Measurements from ENCODE around the gene RTCB. TPM values are rescaled to one million over a fixed set of nuclear protein-coding genes. Genes with fewer than 3 reads are reported as not detected.

The RTCB gene
- 68.3 TPM for polyA plus RNA-seq (2013, experiment 1 of 2; ENCODE audit: insufficient read length)
- polyA plus RNA-seq (2013, experiment 2 of 2; ENCODE audit: insufficient read length) = 68.4 TPM

DNA sequence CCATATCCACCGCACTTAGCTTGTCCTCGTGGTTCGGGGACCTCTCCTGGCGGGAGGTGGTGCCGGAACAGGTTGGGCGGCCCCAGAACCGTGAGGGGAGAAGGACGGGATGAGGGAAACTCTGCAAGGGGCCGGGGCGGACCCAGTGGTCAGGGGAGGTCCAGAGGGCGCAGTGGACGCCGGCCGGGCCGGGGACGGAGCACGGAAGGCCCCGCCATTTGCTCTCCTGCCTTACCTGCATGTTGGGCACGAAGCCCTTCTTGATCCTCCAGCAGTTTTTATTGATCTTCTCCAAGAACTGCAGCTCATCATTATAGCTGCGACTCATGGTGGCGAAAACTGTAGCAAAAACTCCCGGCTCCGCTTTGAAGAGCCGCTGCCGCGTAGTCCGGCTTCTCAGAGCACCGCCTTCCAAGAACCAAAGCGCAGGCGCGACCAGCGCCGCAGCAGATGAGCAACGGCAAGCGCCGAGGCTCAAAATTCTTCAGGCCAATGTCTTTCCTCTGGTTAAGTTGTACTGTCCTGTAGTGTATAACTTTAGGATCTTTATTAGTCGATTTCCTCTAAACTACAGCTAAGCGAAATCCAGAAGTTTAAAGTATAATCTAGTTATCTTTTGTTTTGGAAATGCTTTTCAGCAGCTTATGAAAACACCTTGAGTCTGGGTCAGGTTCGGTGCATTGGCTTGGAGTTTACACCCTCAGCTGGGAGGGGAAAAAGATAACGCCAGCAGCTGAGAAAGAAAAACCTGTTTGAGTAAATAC is at the start of gene RTCB:
Gene RTCB, minus strand, starts transcription at position 419 of the 764 bp plus-strand sequence. Its CDS starts 91 bp downstream, at position 328.
- DNase-seq = peak; percentile 95

GRCh38 chr22:32457031-32457430 is 45.0 kb upstream of the RTCB start:
- DNase-seq = no peak

DNA sequence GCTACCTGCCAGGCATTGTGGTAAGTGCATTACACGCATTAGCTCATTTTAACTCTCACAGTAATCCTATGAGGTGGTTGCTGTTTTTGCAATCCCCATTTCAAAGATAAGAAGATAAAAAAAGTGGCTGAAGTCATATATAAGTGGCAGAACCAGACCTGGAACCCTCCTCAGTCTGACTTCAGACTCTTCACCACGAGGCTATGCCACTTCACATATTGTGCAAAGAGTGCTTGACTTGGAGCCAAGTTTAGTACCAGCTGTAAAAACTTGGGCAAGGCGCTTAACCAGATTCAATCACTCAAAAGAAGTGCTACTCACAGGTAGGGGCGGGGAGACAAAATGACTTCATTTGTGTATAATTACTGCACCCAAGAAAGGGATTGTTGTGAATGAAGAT is 36.9 kb upstream of the RTCB start:
- no peak for DNase-seq

DNA sequence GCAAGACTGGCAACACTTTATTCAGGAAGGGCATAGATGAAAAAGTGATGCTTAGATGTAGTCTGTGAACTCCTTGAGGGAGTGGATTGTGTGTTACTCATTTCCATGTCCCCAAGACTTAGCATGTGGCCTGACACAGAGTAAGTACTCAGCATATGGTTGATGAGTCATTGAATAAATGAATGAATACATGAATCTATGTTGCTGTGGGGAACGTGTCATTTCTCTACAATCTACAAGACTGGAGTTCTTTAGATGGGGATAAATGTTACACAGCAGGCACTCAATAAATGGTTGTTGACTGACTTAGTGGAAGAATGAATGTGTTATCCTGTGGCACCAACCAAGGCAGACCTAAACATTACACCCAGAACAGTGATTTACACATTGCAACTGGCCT is 34.3 kb upstream of the RTCB start:
- DNase-seq = no peak

GRCh38 chr22:32444068-32444467 is 32.0 kb upstream of the RTCB start:
- DNase-seq = no peak

DNA sequence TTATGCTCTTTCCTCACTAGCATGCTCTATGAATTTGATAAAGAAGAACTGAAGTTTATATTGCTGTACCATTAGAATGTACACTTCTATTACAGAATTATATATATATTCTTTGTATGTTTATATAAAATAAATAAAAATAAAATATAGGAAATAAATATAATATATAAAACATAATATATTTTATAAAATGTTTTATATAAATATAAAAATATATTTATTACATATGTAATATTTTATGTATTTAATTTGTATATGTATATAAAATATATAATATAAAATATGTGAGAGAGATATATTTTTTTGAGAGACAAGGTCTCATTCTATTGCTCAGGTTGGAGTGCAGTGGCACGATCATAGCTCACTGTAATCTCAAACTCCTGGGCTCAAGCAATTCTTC is 18.3 kb upstream of the RTCB start:
- no peak for DNase-seq

- no peak for DNase-seq
These were observed 14.8 kb upstream of the RTCB start for GRCh38 chr22:32426881-32427280.

- DNase-seq = no peak
These were observed 11.6 kb upstream of the RTCB start for GRCh38 chr22:32423664-32424063.

GRCh38 chr22:32422062-32422461 is 10.0 kb upstream of the RTCB start:
- DNase-seq = no peak

DNA sequence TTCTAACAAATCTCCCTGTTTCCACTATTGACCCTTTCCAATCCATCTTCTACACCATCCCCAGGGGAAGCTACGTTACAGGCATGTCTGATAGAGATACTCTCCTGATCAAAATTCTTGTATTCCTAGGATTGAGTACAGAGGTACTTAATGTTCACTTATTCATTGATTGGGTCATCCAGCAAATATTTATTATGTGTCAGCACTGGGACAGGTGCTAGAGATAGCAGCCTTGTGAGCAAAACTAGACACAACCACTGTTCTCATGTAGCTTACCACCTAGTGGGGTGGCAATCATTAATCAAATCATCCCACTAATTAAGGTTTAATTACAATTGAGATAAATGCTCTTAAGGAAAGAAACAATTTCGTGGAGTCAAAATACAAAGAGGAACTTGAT is 9.4 kb upstream of the RTCB start:
- no peak for DNase-seq

DNA sequence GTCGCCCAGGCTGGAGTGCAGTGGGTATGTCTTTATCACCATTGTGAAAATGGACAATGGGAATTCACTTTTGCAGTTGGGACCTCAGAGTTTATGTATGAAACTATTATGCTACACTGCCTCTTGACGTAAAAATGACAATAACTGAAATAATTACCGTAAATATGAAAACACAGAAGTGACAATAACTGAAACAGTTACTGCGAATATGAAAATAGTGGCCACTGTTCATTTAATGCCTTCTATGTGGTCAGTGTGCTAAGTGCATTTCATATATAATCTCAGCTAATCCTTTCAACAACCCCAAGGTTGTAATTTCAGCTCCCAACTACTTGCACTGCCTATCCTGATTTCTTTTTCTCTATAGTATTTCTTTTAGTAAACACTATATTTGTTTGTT is 5.9 kb upstream of the RTCB start:
- DNase-seq = no peak

DNA sequence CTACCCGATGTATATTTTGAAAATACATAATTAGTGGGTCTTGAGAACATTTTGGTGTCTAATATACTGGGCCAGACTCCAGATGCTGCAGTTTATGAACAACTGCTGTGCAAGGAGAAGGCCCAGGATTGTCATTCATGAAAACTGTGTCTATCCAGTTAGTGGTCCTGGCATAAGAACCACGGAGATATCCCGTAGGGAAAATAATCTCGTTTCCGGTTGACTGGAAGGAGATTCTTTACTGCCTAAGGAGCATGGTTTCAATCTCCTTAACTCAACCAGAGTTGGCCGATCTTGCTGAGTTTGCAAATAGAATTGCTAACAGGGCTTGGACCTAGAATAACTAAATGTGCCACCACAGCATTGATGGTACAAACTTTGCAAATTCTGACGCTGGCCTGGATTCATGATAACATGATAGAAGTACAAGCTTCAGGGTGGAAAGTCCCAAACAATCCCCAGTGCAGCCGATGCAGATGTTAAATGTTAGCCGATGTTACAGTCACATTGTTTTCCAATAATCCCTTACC is 4.6 kb upstream of the RTCB start:
- no peak for DNase-seq

- DNase-seq = no peak
These were observed 2.1 kb upstream of the RTCB start for GRCh38 chr22:32414191-32414590.

DNA sequence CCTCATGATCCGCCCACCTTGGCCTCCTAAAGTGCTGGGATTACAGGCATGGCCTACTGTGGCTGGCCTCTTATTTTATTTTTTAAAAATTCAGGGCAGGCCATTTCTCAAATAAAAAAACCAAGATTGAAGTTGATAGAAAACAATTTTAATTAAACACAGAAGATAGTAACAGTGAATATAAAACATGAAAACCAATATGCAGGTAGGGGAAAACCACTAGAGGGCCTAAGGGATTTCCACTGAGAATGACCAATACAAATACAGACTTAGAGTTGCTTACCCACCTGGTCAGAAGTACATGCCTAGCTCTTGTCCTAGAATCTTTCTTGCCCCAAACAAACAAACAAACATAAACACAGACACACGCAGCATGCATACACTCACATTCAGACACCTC is 1.7 kb upstream of the RTCB start:
- no peak for DNase-seq

GRCh38 chr22:32411402-32411801 is 645 bp downstream of the RTCB start:
- no peak for DNase-seq

DNA sequence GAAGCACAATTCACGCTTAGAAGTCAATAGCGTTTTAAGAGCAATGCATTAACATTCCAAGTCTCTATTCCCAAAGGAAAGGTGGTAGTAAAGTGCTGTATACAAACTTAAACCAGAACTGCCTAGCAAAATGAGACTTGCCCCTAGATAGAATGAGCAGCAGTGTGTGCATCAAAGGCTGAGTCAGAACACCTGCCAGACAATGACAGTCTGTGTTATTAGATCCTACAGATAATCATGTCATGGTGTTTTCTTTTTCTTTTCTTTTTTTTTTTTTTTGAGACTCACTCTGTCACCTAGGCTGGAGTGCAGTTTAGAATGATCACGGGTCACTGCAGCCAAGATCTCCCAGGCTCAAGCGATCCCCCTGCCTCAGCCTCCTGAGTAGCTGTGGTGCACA is 1.6 kb downstream of the RTCB start:
- no peak for DNase-seq

- DNase-seq = no peak
These were observed 2.1 kb downstream of the RTCB start for GRCh38 chr22:32409977-32410376.

DNA sequence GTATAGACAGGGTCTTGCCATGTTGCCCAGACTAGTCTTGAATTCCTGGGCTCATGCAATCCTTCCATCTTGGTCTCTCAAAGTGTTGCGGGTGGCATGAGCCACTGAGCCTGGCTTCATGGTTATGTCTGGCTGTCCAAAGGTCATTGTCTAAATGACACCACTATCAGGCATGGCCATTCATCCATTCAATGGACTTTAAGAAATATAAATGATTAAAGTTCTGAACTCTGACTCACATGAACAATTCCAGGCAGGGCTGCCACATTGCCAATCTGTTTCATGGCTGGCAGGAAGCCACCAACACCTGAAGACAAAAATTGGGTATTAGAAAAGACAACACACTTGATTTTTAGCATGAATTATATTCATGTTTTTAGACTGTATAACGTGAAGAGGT is 4.1 kb downstream of the RTCB start:
- DNase-seq = no peak

GRCh38 chr22:32407312-32407711 is 4.7 kb downstream of the RTCB start:
- DNase-seq = no peak

DNA sequence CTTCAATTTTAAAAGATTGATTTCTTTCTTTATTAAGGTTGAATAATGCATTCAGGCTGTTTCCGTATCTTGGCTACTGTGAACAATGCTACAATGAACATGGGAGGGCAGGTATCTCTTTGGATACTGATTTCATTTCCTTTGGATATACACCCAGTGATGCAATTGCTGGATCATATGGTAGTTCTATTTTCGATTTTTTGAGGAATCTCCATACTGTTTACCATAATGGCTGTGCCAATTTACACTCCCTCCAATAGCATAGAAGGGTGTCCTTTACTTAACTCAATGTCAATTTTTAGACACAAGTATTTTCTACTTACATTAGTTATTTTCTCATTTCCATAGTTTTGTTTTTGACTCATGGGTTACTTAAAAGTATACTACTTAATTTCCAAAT is 8.0 kb downstream of the RTCB start:
- DNase-seq = no peak

- DNase-seq = no peak
These were observed 10.6 kb downstream of the RTCB start for GRCh38 chr22:32401486-32401885.

DNA sequence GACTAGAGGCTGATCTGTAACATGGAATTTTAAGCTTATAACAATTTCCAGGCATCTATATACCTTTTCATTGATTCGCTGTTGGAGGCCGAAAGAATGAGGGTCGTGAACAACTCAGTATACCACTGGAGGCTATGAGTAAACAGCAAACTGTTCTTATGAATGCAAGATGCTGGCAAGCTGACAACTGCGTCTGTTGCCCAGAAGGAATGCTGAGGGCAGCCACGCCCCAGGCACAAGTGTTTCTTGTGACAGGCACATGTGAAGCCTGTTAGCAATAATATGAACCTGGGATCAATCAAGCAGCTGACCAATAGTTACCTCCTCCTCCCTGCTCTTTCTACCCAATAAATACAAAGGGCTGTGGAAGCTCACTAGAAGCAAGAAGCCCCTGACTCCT is 15.3 kb downstream of the RTCB start:
- DNase-seq = no peak

GRCh38 chr22:32396255-32396654 is 15.8 kb downstream of the RTCB start:
- no peak for DNase-seq

- no peak for DNase-seq
These were observed 16.9 kb downstream of the RTCB start for GRCh38 chr22:32395107-32395506.

GRCh38 chr22:32389685-32390084 is 22.4 kb downstream of the RTCB start:
- peak; percentile 13 for DNase-seq
